Tibial nerve (tissue), 4 donors: ENCODE measurements around the gene RIN3. TPM values are rescaled to one million over a fixed set of nuclear protein-coding genes. Genes with fewer than 3 reads are reported as not detected.

Experiments
- DNase-seq, 2 donors: peaks; one replicate each; pipeline ENCODE4 v3.0.0-alpha.2; 2019; ENCODE audit warnings: low spot score in 2 of 2
- H3K27ac ChIP-seq, 4 donors: fragments of 200-600 bp; sonication (generic) in 3 of 4; one replicate each; pipeline ENCODE4 v1.5.1; 2017 to 2019; ENCODE audit warnings: mild to moderate bottlenecking in 1 of 4
- H3K27me3 ChIP-seq, 2 donors: fragments of 200-600 bp; sonication (generic) in 1 of 2; one replicate each; pipeline versions ENCODE4 v1.5.1 to v1.6.0; 2017 to 2019
- H3K36me3 ChIP-seq, 3 donors: fragments of 200-600 bp; sonication (generic); one replicate each; pipeline ENCODE4 v1.5.1; 2018 to 2019
- H3K4me1 ChIP-seq, 4 donors: fragments of 200-600 bp; sonication (generic) in 3 of 4; one replicate each; pipeline ENCODE4 v1.5.1; 2017 to 2019
- H3K4me3 ChIP-seq, 4 donors: fragments of 200-600 bp; sonication (generic) in 3 of 4; one replicate each; pipeline ENCODE4 v1.5.1; 2017 to 2019; ENCODE audit warnings: mild to moderate bottlenecking in 1 of 4, moderate library complexity in 1 of 4
- H3K9me3 ChIP-seq, 4 donors: fragments of 200-600 bp; sonication (generic) in 3 of 4; one replicate each; pipeline ENCODE4 v1.5.1; 2017 to 2019
- EP300 ChIP-seq, 2 donors: sonication (generic); formaldehyde crosslinking; IDR thresholded peaks; one replicate each; pipeline ENCODE4 v1.6.1; 2017; ENCODE audit warnings: antibody characterized with exemption in 2 of 2, mild to moderate bottlenecking in 1 of 2
- POLR2A ChIP-seq, 2 donors: fragments of 450-650 bp; IDR thresholded peaks; one replicate each; pipeline ENCODE4 v1.6.1; 2017; ENCODE audit warnings: antibody characterized with exemption in 2 of 2, mild to moderate bottlenecking in 2 of 2, moderate library complexity in 2 of 2
- WGBS, 2 donors: methylation state at CpG; one replicate each; pipeline ENCODE4 v1.1.5; 2018; 5-methylcytosine and 5-hydroxymethylcytosine counted together
- total RNA-seq, 4 donors: library from RNA; depleted of rRNA; stranded (reverse); fragments of >200 nt; gene quantifications; one replicate each; pipeline ENCODE4 v1.1.0, GENCODE V29; 2016
- TF ChIP-seq, protein P1 (sequence below), 5 experiments: fragments of 200-600 bp in 3 of 5; fragments of 450-650 bp in 2 of 5; sonication (generic) in 3 of 5; IDR thresholded peaks; one replicate each; pipeline ENCODE4 v1.5.1; 2016 to 2019; ENCODE audit warnings: antibody characterized with exemption in 5 of 5, mild to moderate bottlenecking in 3 of 5, moderate library complexity in 2 of 5

RIN3 gene
- total RNA-seq, 4 donors from 2014 or later, result 14.2 to 34.2 (median 15.5) TPM

DNA sequence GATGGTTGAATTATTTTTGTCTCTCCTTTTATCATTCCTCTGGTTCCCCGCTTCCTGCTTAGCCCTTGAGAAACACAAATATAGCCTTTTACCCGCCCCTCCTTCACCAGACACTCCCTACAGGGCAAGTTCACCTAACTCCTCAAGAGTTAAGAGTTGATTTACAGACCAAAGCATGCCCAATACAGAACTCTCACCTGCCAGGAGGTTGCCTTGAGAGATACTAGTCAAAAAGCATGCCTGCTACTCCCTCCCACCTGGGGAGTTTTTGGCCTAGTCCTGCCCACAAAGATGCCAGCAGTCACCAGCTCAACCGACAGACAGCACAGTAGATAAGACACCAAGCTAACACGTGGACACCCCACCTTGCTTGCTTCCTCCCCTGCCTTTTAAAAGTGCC lies 223.6 kb downstream of the RIN3 start:
- no peaks in the 10 kb centered on the region for H3K27me3 ChIP-seq
- no peak overlapping the region for H3K4me3 ChIP-seq
- WGBS, 2 donors, result 62 to 74% methylated on average over 4 of the region's 4 CpGs
- TF ChIP-seq POLR2A (IDR thresholded peaks at IDR 0.05) (no peak), EP300 (IDR thresholded peaks at IDR 0.05) (no peak)
- TF ChIP-seq, protein P1, sequence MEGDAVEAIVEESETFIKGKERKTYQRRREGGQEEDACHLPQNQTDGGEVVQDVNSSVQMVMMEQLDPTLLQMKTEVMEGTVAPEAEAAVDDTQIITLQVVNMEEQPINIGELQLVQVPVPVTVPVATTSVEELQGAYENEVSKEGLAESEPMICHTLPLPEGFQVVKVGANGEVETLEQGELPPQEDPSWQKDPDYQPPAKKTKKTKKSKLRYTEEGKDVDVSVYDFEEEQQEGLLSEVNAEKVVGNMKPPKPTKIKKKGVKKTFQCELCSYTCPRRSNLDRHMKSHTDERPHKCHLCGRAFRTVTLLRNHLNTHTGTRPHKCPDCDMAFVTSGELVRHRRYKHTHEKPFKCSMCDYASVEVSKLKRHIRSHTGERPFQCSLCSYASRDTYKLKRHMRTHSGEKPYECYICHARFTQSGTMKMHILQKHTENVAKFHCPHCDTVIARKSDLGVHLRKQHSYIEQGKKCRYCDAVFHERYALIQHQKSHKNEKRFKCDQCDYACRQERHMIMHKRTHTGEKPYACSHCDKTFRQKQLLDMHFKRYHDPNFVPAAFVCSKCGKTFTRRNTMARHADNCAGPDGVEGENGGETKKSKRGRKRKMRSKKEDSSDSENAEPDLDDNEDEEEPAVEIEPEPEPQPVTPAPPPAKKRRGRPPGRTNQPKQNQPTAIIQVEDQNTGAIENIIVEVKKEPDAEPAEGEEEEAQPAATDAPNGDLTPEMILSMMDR (IDR thresholded peaks at IDR 0.05), result no peak
- H3K4me1 ChIP-seq, result no peaks in the 10 kb centered on the region
- H3K36me3 ChIP-seq, result peaks cover 0 to 34% (median 0%) of the 10 kb centered on the region in 3 donors
- no peak overlapping the region for H3K27ac ChIP-seq
- H3K9me3 ChIP-seq, result no peaks in the 10 kb centered on the region
- DNase-seq, result no peak

DNA sequence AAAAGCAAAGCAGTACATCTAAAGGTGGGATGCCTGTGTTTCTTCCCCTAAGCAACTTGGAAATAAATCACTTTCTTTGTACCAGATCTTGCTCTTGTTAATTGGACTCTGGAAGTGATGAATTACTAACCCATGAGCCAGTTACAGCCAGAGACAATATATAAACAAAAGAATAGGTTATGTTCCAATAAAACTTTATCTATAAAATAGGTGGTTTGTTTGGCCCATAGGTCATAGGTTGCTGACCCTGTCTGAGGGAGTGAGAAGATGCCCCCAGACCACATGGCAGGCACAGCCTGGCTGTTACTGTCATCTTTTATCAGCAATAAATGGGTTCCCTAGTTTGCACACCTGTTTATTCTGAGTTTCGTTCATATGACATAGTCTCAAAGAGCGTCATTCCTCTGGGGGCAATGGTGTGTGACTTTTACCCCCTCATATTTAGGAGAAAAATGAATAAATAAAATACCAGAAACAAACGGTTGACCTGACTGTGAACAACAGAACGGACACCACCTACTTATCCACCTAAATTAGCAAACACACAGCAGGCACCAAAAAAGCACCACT lies 224.1 kb downstream of the RIN3 start:
- 87% methylated on average over 4 of the region's 4 CpGs for WGBS, 2 donors
- Histone ChIP-seq H3K4me1 (no peaks in the 10 kb centered on the region), H3K36me3 (peaks cover 0 to 34% (median 0%) of the 10 kb centered on the region in 3 donors), H3K27ac (no peak overlapping the region), H3K4me3 (no peak overlapping the region), H3K27me3 (no peaks in the 10 kb centered on the region), H3K9me3 (no peaks in the 10 kb centered on the region)
- TF ChIP-seq EP300 (IDR thresholded peaks at IDR 0.05), result no peak
- no peak for TF ChIP-seq POLR2A (IDR thresholded peaks at IDR 0.05)
- TF ChIP-seq, protein P1 (IDR thresholded peaks at IDR 0.05), result no peak
- no peak for DNase-seq

Other genes with a start within 250 kb of the RIN3 start
- 10 to 100 TPM in 1 of 4 donors, 1 to 10 TPM in 3; 6.9 to 15.1 (median 8.3) TPM for gene SLC24A4, start 190.6 kb upstream of the RIN3 start, total RNA-seq
- 10 to 100 TPM; 61.8 to 77.3 (median 72.6) TPM for gene LGMN, start 234.8 kb downstream of the RIN3 start, total RNA-seq